Nephron progenitor cell (in vitro differentiated cells): ENCODE measurements around the gene RAI14.

Experiments used
- DNase-seq: peaks from one replicate; pipeline ENCODE4 v3.0.0; 2021
- H3K27ac Mint-ChIP-seq: 2 replicates; pipeline ENCODE4 v1.8.0; 2021; ENCODE audit warnings: mild to moderate bottlenecking, moderate library complexity, mixed read lengths
- H3K27me3 Mint-ChIP-seq: 2 replicates; pipeline ENCODE4 v1.8.0; 2021; ENCODE audit warnings: mild to moderate bottlenecking, low read depth, mixed read lengths; ENCODE audit not compliant: poor library complexity
- H3K36me3 Mint-ChIP-seq: 2 replicates; pipeline ENCODE4 v1.8.0; 2021; ENCODE audit warnings: low read depth, mixed read lengths
- H3K4me1 Mint-ChIP-seq: 2 replicates; pipeline ENCODE4 v1.8.0; 2021; ENCODE audit warnings: mixed read lengths
- H3K4me3 Mint-ChIP-seq: 2 replicates; pipeline ENCODE4 v1.8.0; 2021; ENCODE audit warnings: mild to moderate bottlenecking, moderate library complexity, mixed read lengths
- H3K9me3 Mint-ChIP-seq: 2 replicates; pipeline ENCODE4 v1.8.0; 2021; ENCODE audit warnings: mild to moderate bottlenecking, moderate library complexity, mixed read lengths
- CTCF ChIP-seq: fragments of 200-600 bp; sonication (generic); IDR thresholded peaks from 2 replicates; pipeline ENCODE4 v1.5.0; 2021; ENCODE audit warnings: antibody characterized with exemption

RAI14 gene

GRCh38 chr5:34648840-34649158 lies 7.3 kb upstream of the RAI14 start:
- peaks cover 17% of the 10 kb centered on the region for H3K27me3 Mint-ChIP-seq
- no peak overlapping the region for H3K4me3 Mint-ChIP-seq
- DNase-seq = no peak
- H3K36me3 Mint-ChIP-seq = peaks cover 4% of the 10 kb centered on the region
- peaks cover 9% of the 10 kb centered on the region for H3K4me1 Mint-ChIP-seq
- H3K9me3 Mint-ChIP-seq = peaks cover 30% of the 10 kb centered on the region
- no peak for TF ChIP-seq CTCF
- no peak overlapping the region for H3K27ac Mint-ChIP-seq

- Mint-ChIP-seq H3K36me3 (peaks cover 4% of the 10 kb centered on the region), H3K4me1 (peaks cover 21% of the 10 kb centered on the region), H3K4me3 (no peak overlapping the region), H3K27ac (no peak overlapping the region), H3K9me3 (peaks cover 13% of the 10 kb centered on the region), H3K27me3 (peaks cover 19% of the 10 kb centered on the region)
- TF ChIP-seq CTCF = no peak
- DNase-seq = no peak
Observed at GRCh38 chr5:34651791-34652190, 4.3 kb upstream of the RAI14 start.

GRCh38 chr5:34652466-34652865 lies 3.7 kb upstream of the RAI14 start:
- Mint-ChIP-seq H3K4me1 (peaks cover 25% of the 10 kb centered on the region), H3K27ac (no peak overlapping the region), H3K27me3 (peaks cover 19% of the 10 kb centered on the region), H3K4me3 (no peak overlapping the region), H3K36me3 (no peaks in the 10 kb centered on the region), H3K9me3 (peaks cover 9% of the 10 kb centered on the region)
- DNase-seq = no peak
- no peak for TF ChIP-seq CTCF

GRCh38 chr5:34652914-34653313 lies 3.2 kb upstream of the RAI14 start:
- H3K4me3 Mint-ChIP-seq = no peak overlapping the region
- peaks cover 9% of the 10 kb centered on the region for H3K9me3 Mint-ChIP-seq
- H3K27ac Mint-ChIP-seq = no peak overlapping the region
- H3K4me1 Mint-ChIP-seq = peaks cover 29% of the 10 kb centered on the region
- no peak for TF ChIP-seq CTCF
- H3K27me3 Mint-ChIP-seq = peaks cover 22% of the 10 kb centered on the region
- DNase-seq = no peak
- no peaks in the 10 kb centered on the region for H3K36me3 Mint-ChIP-seq

- peaks cover 36% of the 10 kb centered on the region for H3K4me1 Mint-ChIP-seq
- TF ChIP-seq CTCF = no peak
- H3K9me3 Mint-ChIP-seq = peaks cover 3% of the 10 kb centered on the region
- no peak overlapping the region for H3K27ac Mint-ChIP-seq
- no peak overlapping the region for H3K4me3 Mint-ChIP-seq
- H3K36me3 Mint-ChIP-seq = no peaks in the 10 kb centered on the region
- H3K27me3 Mint-ChIP-seq = peaks cover 23% of the 10 kb centered on the region
- no peak for DNase-seq
Observed at GRCh38 chr5:34653708-34654107, 2.4 kb upstream of the RAI14 start.

GRCh38 chr5:34655354-34655991 lies 655 bp upstream of the RAI14 start:
- peaks cover 23% of the 10 kb centered on the region for H3K27me3 Mint-ChIP-seq
- H3K9me3 Mint-ChIP-seq = no peaks in the 10 kb centered on the region
- peaks cover 1% of the 10 kb centered on the region for H3K36me3 Mint-ChIP-seq
- no peak for TF ChIP-seq CTCF
- H3K27ac Mint-ChIP-seq = peak overlapping the region; percentile 5
- peak overlapping the region; percentile 88 for H3K4me3 Mint-ChIP-seq
- H3K4me1 Mint-ChIP-seq = peaks cover 40% of the 10 kb centered on the region
- DNase-seq = peak; percentile 32
